GM19099 (cell line): ENCODE results near the gene SLC25A28.

ENCODE experiments used
- POLR2A ChIP-seq: IDR thresholded peaks from 3 replicates; pipeline ENCODE4 v1.6.1; 2011; ENCODE audit warnings: low read depth; ENCODE audit not compliant: insufficient read length; ENCODE audit errors: extremely low read depth

SLC25A28 gene, protein sequence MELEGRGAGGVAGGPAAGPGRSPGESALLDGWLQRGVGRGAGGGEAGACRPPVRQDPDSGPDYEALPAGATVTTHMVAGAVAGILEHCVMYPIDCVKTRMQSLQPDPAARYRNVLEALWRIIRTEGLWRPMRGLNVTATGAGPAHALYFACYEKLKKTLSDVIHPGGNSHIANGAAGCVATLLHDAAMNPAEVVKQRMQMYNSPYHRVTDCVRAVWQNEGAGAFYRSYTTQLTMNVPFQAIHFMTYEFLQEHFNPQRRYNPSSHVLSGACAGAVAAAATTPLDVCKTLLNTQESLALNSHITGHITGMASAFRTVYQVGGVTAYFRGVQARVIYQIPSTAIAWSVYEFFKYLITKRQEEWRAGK

GRCh38 chr10:99619851-99620710, at the start of gene SLC25A28:
Gene SLC25A28, minus strand, starts transcription at chr10:99620439. Its CDS starts 104 bp downstream, at chr10:99620335.
- no peak for TF ChIP-seq POLR2A

DNA sequence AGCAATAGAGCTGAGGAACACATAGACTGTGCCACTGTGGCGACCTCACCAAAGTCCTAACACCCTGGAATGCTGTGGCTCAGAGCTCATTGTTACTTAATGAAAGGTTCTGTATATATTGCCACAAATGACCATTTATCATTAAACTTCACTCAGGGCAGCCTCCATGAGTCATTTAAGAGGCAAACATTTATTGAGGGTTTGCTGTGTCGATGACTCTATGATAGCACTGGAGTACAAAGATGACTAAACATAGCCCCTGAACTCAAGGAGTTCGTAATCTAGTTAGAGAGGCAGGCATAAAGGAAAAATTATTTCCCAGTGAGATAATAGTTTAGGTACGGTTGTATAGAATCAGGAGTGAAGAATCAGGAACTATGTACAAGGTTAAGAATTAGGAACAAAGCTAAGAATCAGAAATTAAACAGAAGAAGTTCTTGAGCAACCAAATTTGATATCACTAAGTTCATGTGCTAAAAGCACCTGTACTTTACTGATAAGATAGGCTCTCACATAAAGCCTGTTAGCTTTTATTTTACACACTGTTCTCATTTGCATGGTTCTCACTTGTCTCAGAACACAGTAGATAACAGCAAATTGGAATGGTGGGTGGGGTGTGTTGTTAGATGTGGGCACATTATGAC, 47.0 kb upstream of the SLC25A28 start:
- TF ChIP-seq POLR2A = no peak

DNA sequence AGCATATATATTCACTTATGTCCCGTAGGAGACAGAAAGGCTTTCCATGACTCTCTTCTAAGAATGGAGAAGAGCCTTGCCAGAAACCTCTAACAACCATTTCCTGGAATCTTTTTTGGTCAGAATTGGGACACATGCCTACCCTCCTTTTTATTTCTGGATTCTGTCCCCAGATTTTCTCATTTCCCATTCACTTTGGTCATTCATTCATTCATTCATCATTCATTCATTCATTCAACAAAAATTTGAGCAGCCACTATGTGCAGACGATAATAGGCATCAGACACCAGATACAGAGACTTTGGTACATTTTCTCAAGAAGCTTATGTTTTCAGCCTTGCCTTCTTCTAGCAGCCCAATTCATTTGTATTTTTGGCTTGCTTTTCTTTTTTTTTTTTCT, 45.1 kb upstream of the SLC25A28 start:
- TF ChIP-seq POLR2A = no peak

- TF ChIP-seq POLR2A = no peak
Measured at GRCh38 chr10:99661377-99661763, 41.1 kb upstream of the SLC25A28 start.

GRCh38 chr10:99660662-99661376, 40.6 kb upstream of the SLC25A28 start:
- no peak for TF ChIP-seq POLR2A

DNA sequence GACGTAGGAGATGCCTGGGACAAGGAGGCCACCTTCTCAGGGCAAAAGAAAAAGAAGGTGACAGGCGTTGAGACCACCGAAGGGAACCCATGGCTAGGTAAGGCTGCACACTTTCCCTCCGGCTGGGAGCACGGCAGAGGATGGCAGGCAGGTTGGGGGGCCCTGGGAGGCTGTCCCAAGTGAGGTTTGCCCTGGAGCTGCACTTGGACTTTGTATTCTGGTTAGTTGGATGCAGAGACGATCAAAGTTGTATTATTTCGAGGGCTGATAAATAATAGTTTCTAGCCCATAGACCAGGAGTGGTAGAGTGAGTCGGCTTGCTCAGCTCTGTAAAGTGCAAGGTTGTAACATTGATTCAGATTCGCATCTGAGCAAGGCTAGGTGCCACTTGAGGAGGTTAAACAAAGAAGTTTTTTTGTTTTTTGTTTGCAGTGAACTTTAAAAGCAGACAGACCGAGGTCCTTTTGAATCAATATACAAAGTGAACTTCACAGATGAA, 39.7 kb upstream of the SLC25A28 start:
- no peak for TF ChIP-seq POLR2A

DNA sequence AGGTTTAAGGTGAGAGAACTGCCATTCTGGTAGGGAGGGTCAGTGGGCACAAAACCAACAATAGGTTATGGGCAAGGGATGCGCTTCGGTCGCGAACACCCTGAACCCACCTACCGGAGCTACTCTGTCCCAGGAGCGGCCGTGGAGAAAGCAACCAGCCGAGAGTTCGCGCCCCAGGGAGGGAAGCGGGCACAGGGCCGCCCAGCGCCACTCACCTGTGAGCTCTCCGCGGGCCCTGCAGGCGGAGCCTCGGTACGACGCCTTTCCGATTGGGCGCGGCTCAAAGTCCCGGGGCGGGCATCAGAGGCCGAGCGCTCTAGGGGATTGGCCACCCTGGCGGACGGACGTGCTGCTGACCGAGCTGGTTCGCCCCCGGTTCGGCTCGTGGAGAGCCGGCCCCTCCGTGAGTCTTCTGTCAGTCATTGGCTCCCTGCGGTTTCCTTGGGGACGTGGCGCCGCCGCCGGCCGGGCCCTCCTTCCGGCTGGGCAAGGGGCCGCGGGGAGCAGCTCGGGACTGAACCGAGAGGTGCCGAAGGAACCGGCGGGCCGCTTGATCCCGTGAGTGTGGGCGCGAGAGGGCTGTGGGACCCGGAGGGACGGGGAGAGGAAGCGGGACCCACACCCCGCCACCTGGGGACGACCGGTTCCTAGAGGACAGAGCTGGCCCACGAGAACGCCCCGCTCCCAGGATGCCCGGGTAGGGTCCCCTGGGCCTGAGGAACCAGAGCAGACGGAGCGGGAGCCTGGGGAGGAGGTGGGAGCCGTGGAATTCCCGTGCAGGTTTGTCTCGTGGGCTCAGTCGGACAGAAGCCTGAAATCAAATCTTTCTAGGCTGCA, 39.0 kb upstream of the SLC25A28 start, which contains the start of gene ENTPD7:
Gene ENTPD7, plus strand, starts transcription at position 479 of the 837 bp plus-strand sequence. CDS start 448 bp downstream, outside the sequence.
- peak; percentile 72 for TF ChIP-seq POLR2A

GRCh38 chr10:99658622-99659030, 38.4 kb upstream of the SLC25A28 start:
- no peak for TF ChIP-seq POLR2A

DNA sequence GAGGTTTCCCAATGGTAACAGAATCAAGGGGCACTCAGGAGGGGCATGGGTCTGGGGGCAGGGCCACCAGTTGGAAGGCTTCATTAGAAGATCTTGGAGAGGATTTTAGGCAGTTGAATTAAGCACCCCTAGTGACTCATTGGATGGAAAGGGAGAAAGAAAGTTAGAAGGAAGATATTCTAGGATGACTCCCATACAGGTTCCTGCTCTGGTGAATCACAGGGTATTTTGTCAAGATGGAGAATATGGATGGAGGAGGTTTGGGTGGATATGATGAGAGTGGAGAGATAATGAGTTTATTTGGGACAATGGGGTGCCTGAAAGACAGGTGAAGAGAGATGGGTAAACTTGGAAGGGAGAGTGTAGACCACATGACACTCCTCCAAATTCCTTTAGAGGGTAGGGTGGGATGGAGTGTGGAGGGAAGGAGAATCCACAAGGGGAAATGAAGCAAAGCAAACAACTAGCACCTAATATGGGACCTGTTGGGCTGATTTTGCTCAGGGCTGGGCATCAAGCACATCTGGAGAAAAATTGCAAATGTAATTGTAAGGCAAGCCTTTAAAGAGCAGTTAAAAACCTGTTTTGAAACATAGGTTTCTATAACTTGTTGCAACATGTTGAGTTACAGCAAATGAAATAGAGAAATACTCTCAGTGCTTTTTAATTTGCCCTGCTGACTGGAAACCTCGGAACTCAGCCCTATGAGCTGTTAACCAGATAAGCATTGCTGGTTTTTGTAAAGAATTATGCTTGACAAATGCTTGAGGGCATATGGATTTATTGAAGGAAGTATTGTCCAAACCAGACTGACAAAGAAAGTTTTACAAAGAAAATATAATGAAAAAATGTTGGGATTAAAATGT, 36.2 kb upstream of the SLC25A28 start:
- TF ChIP-seq POLR2A = no peak

DNA sequence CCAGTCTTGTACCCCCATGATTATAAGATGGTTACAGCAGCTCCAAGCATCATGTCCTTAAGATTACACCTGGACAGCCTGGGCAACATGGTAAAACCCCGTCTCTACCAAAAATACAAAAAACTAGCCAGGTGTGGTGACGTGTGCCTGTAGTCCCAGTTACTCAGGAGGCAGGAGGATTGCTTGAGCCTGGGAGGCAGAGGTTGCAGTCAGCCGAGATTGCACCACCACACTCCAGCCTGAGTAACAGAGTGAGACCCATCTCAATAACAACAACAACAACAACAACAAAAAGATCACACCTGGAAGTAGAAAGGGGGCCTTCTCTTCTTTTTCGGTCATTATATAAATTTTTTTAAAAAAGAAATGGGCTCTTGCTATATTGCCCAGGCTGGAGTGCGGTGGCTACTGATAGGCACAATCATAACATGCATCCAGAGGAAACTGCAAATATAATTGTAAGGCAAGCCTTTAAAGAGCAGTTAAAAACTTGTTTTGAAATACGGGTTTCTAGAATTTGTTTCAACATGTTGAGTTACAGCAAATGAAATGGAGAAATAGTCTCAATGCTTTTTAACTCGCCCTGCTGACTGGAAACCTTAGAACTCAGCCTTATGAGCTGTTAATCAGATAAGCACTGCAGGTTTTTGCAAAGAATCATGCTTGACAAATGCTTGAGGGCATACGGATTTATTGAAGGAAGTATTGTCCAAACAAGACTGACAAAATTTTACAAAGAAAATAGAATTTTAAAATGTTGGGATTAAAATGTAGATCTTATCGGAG, 34.3 kb upstream of the SLC25A28 start:
- no peak for TF ChIP-seq POLR2A

DNA sequence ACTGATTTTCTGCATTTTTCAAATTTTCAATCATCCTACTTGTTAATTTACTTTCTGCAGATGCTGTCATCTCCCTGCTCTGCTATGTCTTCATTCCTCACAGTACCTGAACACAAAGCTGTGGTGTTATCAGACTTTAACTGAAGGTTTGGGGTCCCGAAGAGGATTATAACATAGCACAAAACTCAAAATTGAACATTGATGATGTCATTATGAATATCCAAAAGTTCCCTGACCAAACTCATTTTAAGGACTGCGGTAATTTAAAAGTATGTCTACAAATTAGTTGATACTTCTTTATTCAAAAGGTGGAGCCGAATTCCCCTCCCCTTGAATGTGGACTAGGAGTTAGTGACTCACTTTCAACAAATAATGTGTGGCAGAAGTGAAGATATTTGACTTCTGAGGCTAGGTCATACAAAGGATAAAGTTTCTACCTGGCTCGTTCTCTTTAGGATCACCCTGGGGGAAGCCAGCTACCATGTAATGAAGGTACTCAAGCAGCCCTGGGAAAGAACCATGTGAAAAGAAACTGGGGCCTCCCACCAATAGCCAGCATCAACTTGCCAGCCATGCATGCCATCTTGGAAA, 32.7 kb upstream of the SLC25A28 start:
- no peak for TF ChIP-seq POLR2A

DNA sequence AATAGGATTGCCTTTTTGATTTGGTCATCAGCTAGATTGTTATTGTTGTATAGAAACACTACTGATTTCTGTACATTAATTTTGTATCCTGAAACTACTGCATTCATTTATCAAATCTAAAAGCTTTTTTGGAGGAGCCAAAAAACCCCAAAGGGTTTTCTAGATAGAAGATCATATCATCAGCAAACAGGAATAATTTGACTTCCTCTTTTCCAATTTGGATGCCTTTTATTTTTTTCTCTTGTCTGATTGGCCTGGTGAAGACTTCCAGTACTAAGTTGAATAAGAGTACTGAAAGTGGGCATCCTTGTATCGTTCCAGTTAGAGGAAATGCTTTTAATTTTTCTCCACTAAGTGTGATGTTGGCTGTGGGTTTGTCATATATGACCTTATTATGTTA, 28.5 kb upstream of the SLC25A28 start:
- no peak for TF ChIP-seq POLR2A
